Heart right ventricle (tissue), 16 donors: ENCODE results near the gene DGCR6. TPM values are rescaled to one million over a fixed set of nuclear protein-coding genes. Genes with fewer than 3 reads are reported as not detected.
"Not testable (repeated sequence)": the region's sequence is repeated elsewhere in the genome, so short reads cannot be mapped to it uniquely, and the experiment has no call there.

ENCODE experiments used
- ATAC-seq, 8 donors: fragments of 200-7000 bp; cut with Tn5 transposase; one replicate each; pipeline ENCODE4 v1.9.1; 2020; ENCODE audit warnings: mild to moderate bottlenecking in 8 of 8, moderate library complexity in 8 of 8, moderate number of reproducible peaks in 1 of 8
- DNase-seq, 2 donors: peaks; one replicate each; pipeline ENCODE4 v3.0.0-alpha.2; 2020
- H3K27ac ChIP-seq, 10 donors: fragments of 200-600 bp; sonication (generic) in 2 of 10; one replicate each; pipeline versions ENCODE4 v1.5.0 to v1.8.0; 2020 to 2022; ENCODE audit warnings: mild to moderate bottlenecking in 3 of 10
- H3K27me3 ChIP-seq, 7 donors: fragments of 200-600 bp; one replicate each; pipeline ENCODE4 v1.8.0; 2021 to 2022; ENCODE audit warnings: mild to moderate bottlenecking in 2 of 7
- H3K36me3 ChIP-seq, 9 donors: fragments of 200-600 bp; sonication (generic) in 1 of 9; one replicate each; pipeline versions ENCODE4 v1.5.0 to v1.8.0; 2020 to 2022; ENCODE audit warnings: mild to moderate bottlenecking in 2 of 9
- H3K4me1 ChIP-seq, 9 donors: fragments of 200-600 bp; sonication (generic) in 1 of 9; one replicate each; pipeline versions ENCODE4 v1.5.0 to v1.8.0; 2020 to 2022; ENCODE audit warnings: mild to moderate bottlenecking in 4 of 9
- H3K4me3 ChIP-seq, 10 donors: fragments of 200-600 bp; sonication (generic) in 2 of 10; one replicate each; pipeline versions ENCODE4 v1.5.0 to v1.8.0; 2020 to 2022; ENCODE audit warnings: mild to moderate bottlenecking in 7 of 10, moderate library complexity in 2 of 10
- H3K9me3 ChIP-seq, 11 donors: fragments of 200-600 bp in 10 of 11; sonication (generic) in 2 of 11; one replicate each; pipeline versions ENCODE4 v1.5.0 to v1.8.0; 2013 to 2022; ENCODE audit warnings: mild to moderate bottlenecking in 2 of 11, control low read depth in 1 of 11, moderate library complexity in 1 of 11
- CTCF ChIP-seq, 9 donors: fragments of 200-600 bp; sonication (generic) in 2 of 9; IDR thresholded peaks; one replicate each; pipeline versions ENCODE4 v1.5.0 to v1.8.0; 2021 to 2022; ENCODE audit warnings: antibody characterized with exemption in 9 of 9, mild to moderate bottlenecking in 5 of 9, moderate library complexity in 1 of 9
- WGBS, 2 donors: extraction: QIAGEN DNeasy Blood & Tissue Kit; methylation state at CpG; one replicate each; pipeline ENCODE4 v1.1.7; 2013; ENCODE audit warnings: inconsistent platforms in 1 of 2; 5-methylcytosine and 5-hydroxymethylcytosine counted together
- intact Hi-C, 10 donors: fragments of 100-400 bp; cut with DNase I; formaldehyde crosslinking; loops; one replicate each; pipeline versions ENCODE4 v1.11.1 to v1.14.2; 2022
- long read RNA-seq, 3 donors: library from polyadenylated mRNA; unstranded; transcript quantifications; one replicate each; pipeline ENCODE4 v2.0.0, GENCODE V29; 2020 to 2021
- polyA plus RNA-seq, 2 donors: library from polyadenylated mRNA; stranded (reverse); fragments of 200-250 nt; gene quantifications; one replicate each; pipeline ENCODE4 v1.2.3, GENCODE V29; 2013
- total RNA-seq, 10 donors: library from RNA; stranded (reverse); fragmentation: NEBNext Ultra II Directional in 3 of 10; extraction: Animal tissue kit (Norgen Biotek cat#: 25700) in 3 of 10; gene quantifications; one replicate each; pipeline versions ENCODE4 v1.2.1 to v1.2.4, GENCODE V29; 2021 to 2023
- donor health status: Arrhythmogenic right ventricular cardiomyopathy.
- donor health status: ischemic (EF 13 %, LVEDD 7.1; RV severe dilation, severe dysfunction).
- donor health status: healthy with polysubstance abuse.
- donor health status: DM: no; HTN: yes; CAD: no.
- donor health status: DM: no; HTN: no; CAD: no.
- donor health status: ischemic (EF 25% LVEDD 6.9; RV normal size, moderate dysfunction).
- donor health status: ischemic (EF 25% LVEDD 5.7; RV mildly dilated, moderate dysfunction).
- donor health status: healthy.
- donor health status: DM: yes; HTN: yes; CAD: no.
- donor health status: Ischemic cardiomyopathy.
- donor health status: ischemic (EF 35%, LVEDD 5.7; RV mildly dilated, moderate dysfunction).
- donor health status: nonischemic (EF 11% LVEDD 7.7; RV severe dilation, severe dysfunction).
- donor health status: DM: yes; HTN: yes; CAD: no.
- donor health status: PGD.
- donor health status: ischemic (EF 29% LVEDD 5.4; RV normal size, mild dysfunction).
- donor health status: nonischemic (EF 23%, LVEDD 6.1; RV moderate dilation, normal function).

The DGCR6 gene
- total RNA-seq (10 to 100 TPM in 3 of 10 donors, 1 to 10 TPM in 7; 5.6 to 17.5 (median 8.0) TPM), polyA plus RNA-seq (10 to 100 TPM in 1 of 2 donors, 1 to 10 TPM in 1; 4.4 to 12.2 TPM)
- long read RNA-seq, donor 1, partial matches to known transcripts, result 0 of 2 reads
- long read RNA-seq, donor 1, other reads (novel, unspliced or antisense), result 0 of 2 reads
- long read RNA-seq, donor 2, transcript DGCR6-208 (2 exons, 1,837 nt), result major isoform, 10 of 13 reads
- long read RNA-seq, donor 2, partial matches to known transcripts, result 1 of 13 reads
- long read RNA-seq, donor 2, other reads (novel, unspliced or antisense), result 2 of 13 reads
- long read RNA-seq, donor 3, partial matches to known transcripts, result 0 of 2 reads
- long read RNA-seq, donor 3, other reads (novel, unspliced or antisense), result 1 of 2 reads

DNA sequence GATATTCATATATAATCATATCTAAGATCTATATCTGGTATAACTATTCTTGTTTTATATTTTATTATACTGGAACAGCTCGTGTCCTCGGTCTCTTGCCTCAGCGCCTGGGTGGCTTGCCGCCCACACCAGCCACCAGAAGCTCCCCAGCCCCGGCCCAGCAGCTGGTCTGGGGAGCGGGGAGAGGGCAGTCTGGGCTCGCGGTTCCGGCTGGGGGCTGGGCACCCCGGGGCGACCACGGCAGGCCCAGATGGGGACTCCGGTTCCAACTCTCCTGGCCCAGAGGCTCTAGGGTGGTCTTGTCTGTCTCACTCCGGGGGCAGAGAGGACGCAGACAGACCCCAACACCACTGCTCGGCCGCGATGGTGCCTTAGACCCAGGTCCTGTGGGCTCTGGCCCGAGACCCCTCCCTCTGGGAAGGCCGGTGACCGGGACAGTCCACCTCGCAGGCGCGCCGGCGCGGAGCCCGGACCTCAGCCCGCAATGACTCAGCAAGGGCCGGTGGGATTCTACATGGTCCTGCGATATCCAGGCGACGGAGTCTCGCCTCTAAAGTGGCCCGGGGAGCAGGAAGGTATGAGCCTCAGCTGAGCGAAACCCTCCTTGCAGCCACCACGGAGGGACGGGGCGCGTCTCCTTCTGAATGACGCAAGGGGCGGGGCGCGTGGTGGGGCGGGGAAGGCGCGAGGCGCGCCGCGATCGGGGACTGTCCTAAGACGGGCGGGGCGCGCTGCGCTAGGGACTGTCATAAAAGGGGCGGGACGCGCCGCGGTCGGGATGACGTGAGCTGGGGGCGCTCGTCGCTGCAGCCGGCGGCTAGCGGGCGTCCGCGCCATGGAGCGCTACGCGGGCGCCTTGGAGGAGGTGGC is at the start of gene DGCR6:
TSS of gene DGCR6 (plus strand) at position 781 of the 870 bp plus-strand sequence. CDS start at position 836, 55 bp downstream.
- peak; percentile 96 to 98 (median 97) for ATAC-seq

DNA sequence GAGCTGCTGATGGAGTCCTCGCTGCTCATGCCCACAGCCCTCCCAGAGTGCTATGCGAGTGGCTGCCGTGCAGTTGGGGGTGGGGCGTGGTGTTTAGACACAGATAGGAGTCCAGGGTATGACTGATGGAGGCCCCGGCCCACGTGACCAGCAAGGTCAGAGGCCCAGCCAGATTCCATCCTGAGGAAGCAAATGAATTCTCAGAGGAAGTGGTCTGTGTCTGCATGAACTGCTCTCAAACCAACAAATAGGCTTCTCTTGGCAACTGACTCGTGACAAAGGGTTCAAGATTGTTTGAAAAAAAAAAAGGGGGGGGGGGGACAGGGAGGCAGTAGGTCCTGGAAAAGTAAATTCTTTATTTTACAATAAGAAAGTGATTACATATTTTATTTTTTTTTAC is 46.8 kb upstream of the DGCR6 start:
- intact Hi-C loops, ATAC-seq, H3K27me3 ChIP-seq, H3K4me3 ChIP-seq, H3K4me1 ChIP-seq, H3K27ac ChIP-seq, DNase-seq, H3K9me3 ChIP-seq, H3K36me3 ChIP-seq: not testable (repeated sequence)
- WGBS, 2 donors, result 25 to 36% methylated on average over 3 of the region's 7 CpGs

More for the DNA sequence above, at the start of gene DGCR6:
- WGBS, 2 donors, result 6 to 7% methylated on average over 3 to 7 of the region's 77 CpGs
- Histone ChIP-seq H3K27ac (no peak within 1 kb of the TSS), H3K9me3 (no peaks in the 10 kb centered on the region), H3K27me3 (no peaks in the 10 kb centered on the region), H3K4me3 (no peak within 1 kb of the TSS), H3K36me3 (no peaks in the 10 kb centered on the region), H3K4me1 (no peaks in the 10 kb centered on the region)
- DNase-seq, result no peak
- intact Hi-C loops, result no loop called here
- TF ChIP-seq CTCF (IDR thresholded peaks at IDR 0.05), result no peak

DNA sequence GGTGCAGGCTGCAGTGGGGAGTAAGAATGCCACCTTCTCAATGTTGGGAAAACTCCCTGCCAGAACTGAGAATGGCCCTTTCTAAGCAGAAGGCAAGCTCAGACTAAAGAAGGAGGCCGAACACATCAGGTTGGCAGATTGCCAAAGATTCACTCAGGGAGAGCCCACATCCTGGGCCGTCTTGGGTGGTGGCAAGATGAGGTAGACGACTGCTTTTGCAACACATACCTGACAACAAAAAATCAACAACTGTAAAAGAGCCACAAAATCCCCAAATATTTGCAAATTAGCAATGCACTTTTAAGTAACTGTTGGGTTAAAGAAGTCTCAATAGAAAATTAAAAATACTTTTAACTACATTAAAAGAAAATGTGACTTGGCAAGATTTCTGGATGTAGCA is 24.9 kb upstream of the DGCR6 start:
- DNase-seq, intact Hi-C loops: not testable (repeated sequence)

GRCh38 chr22:18884465-18884864 is 21.7 kb upstream of the DGCR6 start:
- H3K4me3 ChIP-seq, H3K4me1 ChIP-seq, ATAC-seq, H3K9me3 ChIP-seq, DNase-seq, H3K36me3 ChIP-seq, H3K27ac ChIP-seq, intact Hi-C loops, H3K27me3 ChIP-seq: not testable (repeated sequence)
- WGBS, 2 donors, result 39 to 47% methylated on average over 4 of the region's 4 CpGs

More for the DNA sequence above, 24.9 kb upstream of the DGCR6 start:
- not testable (repeated sequence) for H3K4me1 ChIP-seq, H3K27me3 ChIP-seq, ATAC-seq, H3K36me3 ChIP-seq, H3K4me3 ChIP-seq, H3K27ac ChIP-seq, H3K9me3 ChIP-seq
- WGBS, 2 donors, result 41 to 42% methylated on average over 3 of the region's 3 CpGs

GRCh38 chr22:18888115-18888514 is 18.0 kb upstream of the DGCR6 start:
- TF ChIP-seq CTCF (IDR thresholded peaks at IDR 0.05), result no peak
- Histone ChIP-seq H3K36me3 (no peaks in the 10 kb centered on the region), H3K27me3 (no peaks in the 10 kb centered on the region), H3K4me3 (no peak overlapping the region), H3K27ac (no peak overlapping the region), H3K9me3 (no peaks in the 10 kb centered on the region), H3K4me1 (no peaks in the 10 kb centered on the region)
- intact Hi-C loops, result no loop called here
- 89% methylated on average over 1 of the region's 8 CpGs; no CpG with 5 or more reads in 1 of the 2 donors for whole genome bisulfite sequencing, 2 donors
- ATAC-seq (no peak), DNase-seq (no peak)

DNA sequence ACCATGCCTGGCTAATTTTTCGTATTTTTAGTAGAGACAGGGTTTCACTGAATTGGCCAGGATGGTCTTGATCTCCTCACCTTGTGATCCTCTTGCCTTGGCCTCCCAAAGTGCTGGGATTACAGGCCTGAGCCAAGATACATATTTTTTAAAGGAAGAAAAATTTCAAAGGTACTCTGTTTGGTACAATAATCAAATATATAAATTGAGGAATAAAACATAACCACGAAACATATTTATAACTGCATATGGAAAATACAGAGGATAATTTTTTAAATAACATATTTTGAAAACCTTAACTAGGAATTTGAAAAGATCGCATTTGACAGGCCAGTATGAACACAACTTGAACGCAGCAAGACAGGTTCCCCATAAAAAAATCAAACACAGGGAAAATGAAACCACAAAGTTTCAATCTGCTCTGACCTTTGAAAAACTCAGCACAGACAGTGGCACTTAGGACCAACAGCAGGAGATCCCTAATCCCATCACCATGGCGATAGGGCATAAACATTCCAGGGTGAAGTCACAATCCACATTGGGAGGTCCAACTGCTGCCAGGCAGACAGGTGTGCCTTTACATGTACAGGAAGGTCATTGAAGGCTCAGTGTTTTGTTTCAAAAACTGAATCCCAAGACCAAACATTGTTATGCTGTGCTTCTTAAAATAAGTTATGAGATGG is 15.5 kb upstream of the DGCR6 start:
- H3K4me1 ChIP-seq, H3K27me3 ChIP-seq, H3K9me3 ChIP-seq, intact Hi-C loops, H3K4me3 ChIP-seq, DNase-seq, H3K36me3 ChIP-seq, H3K27ac ChIP-seq: not testable (repeated sequence)
- ATAC-seq, result peak in 2 of 8 donors; percentile 61 to 63
- no CpG with 5 or more reads among the region's 5 CpGs for WGBS, 2 donors

DNA sequence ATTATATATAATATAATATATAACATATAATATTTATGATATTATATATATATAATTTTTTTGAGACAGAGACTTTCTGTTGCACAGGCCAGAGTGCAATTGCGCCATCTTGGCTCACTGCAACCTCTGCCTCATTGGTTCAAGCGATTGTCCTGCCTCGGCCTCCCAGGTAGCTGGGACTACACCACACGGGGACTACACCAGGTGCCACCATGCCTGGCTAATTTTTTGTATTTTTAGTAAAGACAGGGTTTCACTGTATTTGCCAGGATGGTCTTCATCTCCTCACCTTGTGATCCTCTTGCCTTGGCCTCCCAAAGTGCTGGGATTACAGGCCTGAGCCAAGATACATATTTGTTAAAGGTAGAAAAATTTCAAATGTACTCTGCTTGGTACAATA is 12.3 kb upstream of the DGCR6 start:
- DNase-seq, H3K4me1 ChIP-seq, H3K36me3 ChIP-seq, H3K27me3 ChIP-seq, H3K9me3 ChIP-seq, H3K27ac ChIP-seq, H3K4me3 ChIP-seq, intact Hi-C loops, ATAC-seq: not testable (repeated sequence)
- no CpG with 5 or more reads among the region's 4 CpGs for WGBS, 2 donors

DNA sequence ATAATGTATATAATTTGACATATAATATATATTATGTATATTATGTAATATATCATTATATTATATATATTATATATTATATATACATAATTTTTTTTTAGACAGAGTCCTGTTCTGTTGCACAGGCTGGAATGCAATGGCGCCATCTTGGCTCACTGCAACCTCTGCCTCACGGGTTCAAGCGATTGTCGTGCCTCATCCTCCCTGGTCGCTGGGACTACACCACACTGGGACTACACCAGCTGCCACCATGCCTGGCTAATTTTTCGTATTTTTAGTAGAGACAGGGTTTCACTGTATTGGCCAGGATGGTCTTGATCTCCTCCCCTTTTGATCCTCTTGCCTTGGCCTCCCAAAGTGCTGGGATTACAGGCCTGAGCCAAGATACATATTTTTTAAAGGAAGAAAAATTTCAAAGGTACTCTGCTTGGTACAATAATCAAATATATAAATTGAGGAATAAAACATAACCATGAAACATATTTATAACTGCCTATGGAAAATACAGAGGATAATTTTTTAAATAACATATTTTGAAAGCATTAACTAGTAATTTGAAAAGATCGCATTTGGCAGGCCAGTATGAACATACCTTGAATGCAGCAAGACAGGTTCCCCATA is 10.0 kb upstream of the DGCR6 start:
- intact Hi-C loops, H3K9me3 ChIP-seq, DNase-seq, H3K27me3 ChIP-seq, H3K36me3 ChIP-seq, ATAC-seq, H3K27ac ChIP-seq, H3K4me1 ChIP-seq, H3K4me3 ChIP-seq: not testable (repeated sequence)
- WGBS, 2 donors, result 86 to 87% methylated on average over 6 of the region's 7 CpGs
